Liver (tissue), 9 donors: Measurements from ENCODE around the gene CASQ2. TPM values are rescaled to one million over a fixed set of nuclear protein-coding genes. Genes with fewer than 3 reads are reported as not detected.

Experiments used
- DNase-seq: peaks from one replicate; pipeline ENCODE4 v3.0.0-alpha.2; 2017; ENCODE audit warnings: low spot score
- H3K27ac ChIP-seq, 2 donors: one replicate each; pipeline ENCODE4 v1.7.0; 2013; ENCODE audit warnings: inconsistent platforms in 2 of 2, low read length in 2 of 2, control low read depth in 1 of 2, low read depth in 1 of 2, mild to moderate bottlenecking in 1 of 2
- H3K27me3 ChIP-seq, 4 donors: one replicate each; pipeline versions ENCODE4 v1.6.1 to v1.7.0; 2013; ENCODE audit warnings: low read length in 3 of 4, inconsistent platforms in 1 of 4, mild to moderate bottlenecking in 1 of 4, moderate library complexity in 1 of 4; ENCODE audit not compliant: control insufficient read depth in 4 of 4, insufficient read depth in 4 of 4
- H3K36me3 ChIP-seq, 4 donors: one replicate each; pipeline versions ENCODE4 v1.6.1 to v1.7.0; 2013; ENCODE audit warnings: low read length in 3 of 4, mild to moderate bottlenecking in 3 of 4, low read depth in 1 of 4, moderate library complexity in 1 of 4; ENCODE audit not compliant: control insufficient read depth in 4 of 4, insufficient read depth in 3 of 4
- H3K4me1 ChIP-seq, 4 donors: one replicate each; pipeline versions ENCODE4 v1.6.1 to v1.7.0; 2013; ENCODE audit warnings: low read length in 3 of 4, mild to moderate bottlenecking in 3 of 4, moderate library complexity in 1 of 4; ENCODE audit not compliant: control insufficient read depth in 4 of 4, insufficient read depth in 4 of 4
- H3K4me3 ChIP-seq, 3 donors: one replicate each; pipeline versions ENCODE4 v1.6.1 to v1.7.0; 2013; ENCODE audit warnings: low read length in 3 of 3, control low read depth in 1 of 3, low read depth in 1 of 3, mild to moderate bottlenecking in 1 of 3
- H3K9ac ChIP-seq, 2 donors: one replicate each; pipeline ENCODE4 v1.7.0; 2013; ENCODE audit warnings: low read length in 2 of 2, mild to moderate bottlenecking in 2 of 2, moderate library complexity in 2 of 2, control low read depth in 1 of 2, low read depth in 1 of 2
- H3K9me3 ChIP-seq, 4 donors: one replicate each; pipeline versions ENCODE4 v1.6.1 to v1.7.0; 2013; ENCODE audit warnings: low read length in 3 of 4; ENCODE audit not compliant: control insufficient read depth in 4 of 4
- ATF3 ChIP-seq: IDR thresholded peaks from 2 replicates; pipeline ENCODE4 v1.6.1; 2016; ENCODE audit warnings: antibody characterized with exemption
- EGR1 ChIP-seq, 2 donors: IDR thresholded peaks; 2 replicates each; pipeline ENCODE4 v1.6.1; 2016 to 2018; ENCODE audit warnings: antibody characterized with exemption in 2 of 2, low read depth in 2 of 2
- FOXA2 ChIP-seq: IDR thresholded peaks from 2 replicates; pipeline ENCODE4 v1.6.1; 2016; ENCODE audit warnings: antibody characterized with exemption
- GABPA ChIP-seq, 2 donors: IDR thresholded peaks in 1 of 2; conservative IDR thresholded peaks in 1 of 2; 2 replicates each; pipeline ENCODE4 v1.6.1; 2016; ENCODE audit warnings: antibody characterized with exemption in 2 of 2, mild to moderate bottlenecking in 1 of 2, moderate library complexity in 1 of 2
- HNF4A ChIP-seq, 2 donors: conservative IDR thresholded peaks; 2 replicates each; pipeline ENCODE4 v1.6.1; 2016; ENCODE audit warnings: antibody characterized with exemption in 2 of 2, mild to moderate bottlenecking in 2 of 2
- HNF4G ChIP-seq: IDR thresholded peaks from 2 replicates; pipeline ENCODE4 v1.6.1; 2016; ENCODE audit warnings: antibody characterized with exemption
- JUND ChIP-seq, 2 donors: IDR thresholded peaks; 2 replicates each; pipeline ENCODE4 v1.6.1; 2016; ENCODE audit warnings: antibody characterized with exemption in 2 of 2
- MAX ChIP-seq: IDR thresholded peaks from 2 replicates; pipeline ENCODE4 v1.6.1; 2016; ENCODE audit warnings: antibody characterized with exemption
- NR2F2 ChIP-seq: IDR thresholded peaks from 2 replicates; pipeline ENCODE4 v1.6.1; 2016; ENCODE audit warnings: antibody characterized with exemption
- RAD21 ChIP-seq, 2 donors: IDR thresholded peaks; 2 replicates each; pipeline ENCODE4 v1.6.1; 2016; ENCODE audit warnings: antibody characterized with exemption in 2 of 2, mild to moderate bottlenecking in 2 of 2
- REST ChIP-seq: IDR thresholded peaks from 2 replicates; pipeline ENCODE4 v1.6.1; 2016; ENCODE audit warnings: antibody characterized with exemption, mild to moderate bottlenecking
- RXRA ChIP-seq, 2 donors: IDR thresholded peaks; 2 replicates each; pipeline ENCODE4 v1.6.1; 2017 to 2018; ENCODE audit warnings: antibody characterized with exemption in 2 of 2, mild to moderate bottlenecking in 1 of 2
- SP1 ChIP-seq: IDR thresholded peaks from 2 replicates; pipeline ENCODE4 v1.6.1; 2018; ENCODE audit warnings: antibody characterized with exemption, mild to moderate bottlenecking
- TAF1 ChIP-seq: conservative IDR thresholded peaks from 2 replicates; pipeline ENCODE4 v1.6.1; 2016; ENCODE audit warnings: antibody characterized with exemption, mild to moderate bottlenecking
- YY1 ChIP-seq: IDR thresholded peaks from 2 replicates; pipeline ENCODE4 v1.6.1; 2016; ENCODE audit warnings: antibody characterized with exemption, mild to moderate bottlenecking
- ZBTB33 ChIP-seq: IDR thresholded peaks from 2 replicates; pipeline ENCODE4 v1.6.1; 2016; ENCODE audit warnings: antibody characterized with exemption
- WGBS: extraction: QIAGEN DNeasy Blood & Tissue Kit; methylation state at CpG from one replicate; pipeline ENCODE4 v1.1.7; 2013; 5-methylcytosine and 5-hydroxymethylcytosine counted together
- polyA plus RNA-seq, 2 donors: library from polyadenylated mRNA; stranded (reverse) in 1 of 2; unstranded in 1 of 2; fragments of 200-250 nt in 1 of 2; fragments of >200 nt in 1 of 2; fragmentation: Nextera tagmentation in 1 of 2; extraction: Ambion mirVana in 1 of 2; gene quantifications; one replicate each; pipeline versions ENCODE4 v1.2.1 to v1.2.3, GENCODE V29; 2013 to 2015
- total RNA-seq, 2 donors: library from RNA; depleted of rRNA; stranded (reverse); fragments of >200 nt; gene quantifications; one replicate each; pipeline ENCODE4 v1.2.3, GENCODE V29; 2014
- TF ChIP-seq, protein P1 (sequence below): fragments of 150-350 bp; IDR thresholded peaks from 2 replicates; pipeline ENCODE4 v1.5.1; 2017; ENCODE audit warnings: improper control_type of control experiment, low read depth, low read length; ENCODE audit not compliant: missing input control
- donor health status: healthy.
- donor health status: healthy.
- donor health status: healthy.
- donor health status: healthy.
- donor health status: healthy.

The CASQ2 gene
- total and polyA plus RNA-seq, 4 donors = 0.33 to 1.1 TPM; not detected in 2

DNA sequence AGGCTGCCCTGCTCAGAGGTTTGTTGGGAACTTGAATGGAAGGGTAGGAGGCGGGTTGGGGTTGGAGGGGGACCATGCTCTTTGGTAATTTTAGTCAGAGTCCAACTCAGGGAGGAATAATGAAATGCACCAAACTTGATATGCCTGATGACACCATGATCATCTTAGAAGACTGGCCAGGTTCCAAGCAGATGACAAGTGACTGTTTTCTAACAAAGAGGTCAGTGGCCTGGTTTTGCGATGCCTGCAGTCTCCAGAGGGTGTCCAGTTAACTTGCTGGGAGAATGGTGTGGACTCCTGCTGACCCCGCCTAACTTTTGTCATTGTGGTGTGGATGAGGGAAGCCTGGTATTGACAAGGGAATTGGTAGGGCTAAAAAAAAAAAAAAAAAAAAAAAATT, 114.4 kb downstream of the CASQ2 start:
- WGBS = 85% methylated on average over 3 of the region's 3 CpGs
- Histone ChIP-seq H3K27me3 (no peaks in the 10 kb centered on the region), H3K4me1 (peaks cover 0 to 12% (median 6%) of the 10 kb centered on the region in 4 donors), H3K27ac (no peak overlapping the region), H3K9me3 (no peaks in the 10 kb centered on the region), H3K4me3 (no peak overlapping the region), H3K9ac (no peak overlapping the region), H3K36me3 (peaks cover 0 to 4% (median 3%) of the 10 kb centered on the region in 4 donors)
- no peak for TF ChIP-seq FOXA2
- no peak for TF ChIP-seq GABPA (IDR thresholded peaks at IDR 0.05 in 1 of 2, conservative IDR thresholded peaks at IDR 0.05 in 1 of 2)
- no peak for TF ChIP-seq TAF1
- TF ChIP-seq JUND (IDR thresholded peaks at IDR 0.05) = no peak
- no peak for TF ChIP-seq SP1
- no peak for TF ChIP-seq ZBTB33
- no peak for TF ChIP-seq RAD21 (IDR thresholded peaks at IDR 0.05)
- TF ChIP-seq NR2F2 = no peak
- TF ChIP-seq RXRA (IDR thresholded peaks at IDR 0.05) = no peak
- no peak for TF ChIP-seq REST
- TF ChIP-seq MAX = no peak
- TF ChIP-seq ATF3 = no peak
- TF ChIP-seq YY1 = no peak
- TF ChIP-seq HNF4A (conservative IDR thresholded peaks at IDR 0.05) = no peak
- no peak for TF ChIP-seq HNF4G
- DNase-seq = no peak

- Histone ChIP-seq H3K27ac (no peak overlapping the region), H3K27me3 (no peaks in the 10 kb centered on the region), H3K4me1 (peaks cover 0 to 12% (median 5%) of the 10 kb centered on the region in 4 donors), H3K9me3 (no peaks in the 10 kb centered on the region), H3K4me3 (no peak overlapping the region), H3K36me3 (peaks cover 0 to 4% (median 3%) of the 10 kb centered on the region in 4 donors), H3K9ac (no peak overlapping the region)
- no peak for DNase-seq
- WGBS = over 99% methylated on average over 2 of the region's 2 CpGs
- TF ChIP-seq RXRA (IDR thresholded peaks at IDR 0.05) = no peak
- TF ChIP-seq, protein P1, sequence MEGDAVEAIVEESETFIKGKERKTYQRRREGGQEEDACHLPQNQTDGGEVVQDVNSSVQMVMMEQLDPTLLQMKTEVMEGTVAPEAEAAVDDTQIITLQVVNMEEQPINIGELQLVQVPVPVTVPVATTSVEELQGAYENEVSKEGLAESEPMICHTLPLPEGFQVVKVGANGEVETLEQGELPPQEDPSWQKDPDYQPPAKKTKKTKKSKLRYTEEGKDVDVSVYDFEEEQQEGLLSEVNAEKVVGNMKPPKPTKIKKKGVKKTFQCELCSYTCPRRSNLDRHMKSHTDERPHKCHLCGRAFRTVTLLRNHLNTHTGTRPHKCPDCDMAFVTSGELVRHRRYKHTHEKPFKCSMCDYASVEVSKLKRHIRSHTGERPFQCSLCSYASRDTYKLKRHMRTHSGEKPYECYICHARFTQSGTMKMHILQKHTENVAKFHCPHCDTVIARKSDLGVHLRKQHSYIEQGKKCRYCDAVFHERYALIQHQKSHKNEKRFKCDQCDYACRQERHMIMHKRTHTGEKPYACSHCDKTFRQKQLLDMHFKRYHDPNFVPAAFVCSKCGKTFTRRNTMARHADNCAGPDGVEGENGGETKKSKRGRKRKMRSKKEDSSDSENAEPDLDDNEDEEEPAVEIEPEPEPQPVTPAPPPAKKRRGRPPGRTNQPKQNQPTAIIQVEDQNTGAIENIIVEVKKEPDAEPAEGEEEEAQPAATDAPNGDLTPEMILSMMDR = no peak
- TF ChIP-seq EGR1 (IDR thresholded peaks at IDR 0.05; ENCODE audit: low read depth in 2 of 2) = no peak
- TF ChIP-seq RAD21 (IDR thresholded peaks at IDR 0.05) = no peak
- TF ChIP-seq ATF3 = no peak
- TF ChIP-seq TAF1 = no peak
- TF ChIP-seq ZBTB33 = no peak
- no peak for TF ChIP-seq HNF4G
- no peak for TF ChIP-seq HNF4A (conservative IDR thresholded peaks at IDR 0.05)
- TF ChIP-seq YY1 = no peak
- no peak for TF ChIP-seq SP1
Measured at GRCh38 chr1:115652236-115652788, 116.2 kb downstream of the CASQ2 start.
